ENCODE data around the gene FOXF1. TPM values are rescaled to one million over a fixed set of nuclear protein-coding genes. Genes with fewer than 3 reads are reported as not detected.

The FOXF1 gene
- total and polyA plus RNA-seq, 4 donors: 12.2 to 34.4 (median 19.1) TPM

DNA sequence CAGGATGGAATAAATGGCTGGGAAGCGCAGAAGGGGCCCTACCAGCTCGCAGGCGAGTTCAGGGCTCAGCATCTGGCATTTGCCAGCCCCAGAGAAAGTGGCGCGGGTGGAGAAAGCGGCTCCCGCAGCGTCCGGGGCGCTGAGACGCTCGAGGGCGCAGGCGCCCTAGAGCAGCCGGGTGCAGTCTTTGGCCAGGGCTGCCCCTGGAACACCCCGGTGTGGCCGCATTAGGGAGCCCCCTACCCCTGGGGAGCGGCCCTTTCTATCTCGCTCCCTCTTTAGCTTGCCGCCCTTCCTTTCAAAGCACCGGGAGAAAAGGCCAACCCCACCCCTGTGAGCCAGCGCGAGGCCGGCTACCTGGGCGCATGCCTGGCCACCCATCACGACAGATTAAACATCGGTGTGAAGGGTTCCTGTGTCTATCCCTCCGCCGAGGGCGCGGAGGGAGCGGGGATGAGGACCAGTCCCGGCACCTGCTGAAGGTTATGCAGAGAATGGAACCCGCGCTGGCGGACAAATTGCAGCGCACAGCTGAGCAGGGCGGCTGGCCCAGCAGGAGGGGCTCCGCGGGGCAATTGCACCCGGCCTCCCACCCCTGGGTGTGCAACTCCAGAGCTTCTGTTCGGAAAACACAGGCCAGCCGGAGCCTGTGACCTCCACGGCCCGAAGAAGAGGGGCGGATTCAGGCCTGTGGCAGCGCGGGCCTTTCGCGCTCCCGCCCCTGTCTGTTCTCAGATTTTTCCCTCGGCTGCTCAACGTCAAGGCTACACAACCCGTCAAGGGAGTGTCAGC lies 15.6 kb upstream of the FOXF1 start:
- peaks cover 4 to 77% (median 21%) of the 10 kb centered on the region in 3 donors for H3K27me3 ChIP-seq (ENCODE audit: control insufficient read depth in 3 of 3, insufficient read depth in 3 of 3, low read length in 2 of 3)
- peaks cover 0 to 22% (median 0%) of the 10 kb centered on the region in 5 donors for H3K4me1 ChIP-seq (ENCODE audit: control insufficient read depth in 5 of 5, insufficient read depth in 5 of 5, low read length in 5 of 5)
- ATAC-seq (ENCODE audit: insufficient read depth, low FRiP score) (no peak), DNase-seq (no peak)
- H3K27ac ChIP-seq (ENCODE audit: low read depth in 1 of 2, low read length in 1 of 2): peak overlapping the region in 1 of 2 donors; percentile 89
- TF ChIP-seq, protein P1, sequence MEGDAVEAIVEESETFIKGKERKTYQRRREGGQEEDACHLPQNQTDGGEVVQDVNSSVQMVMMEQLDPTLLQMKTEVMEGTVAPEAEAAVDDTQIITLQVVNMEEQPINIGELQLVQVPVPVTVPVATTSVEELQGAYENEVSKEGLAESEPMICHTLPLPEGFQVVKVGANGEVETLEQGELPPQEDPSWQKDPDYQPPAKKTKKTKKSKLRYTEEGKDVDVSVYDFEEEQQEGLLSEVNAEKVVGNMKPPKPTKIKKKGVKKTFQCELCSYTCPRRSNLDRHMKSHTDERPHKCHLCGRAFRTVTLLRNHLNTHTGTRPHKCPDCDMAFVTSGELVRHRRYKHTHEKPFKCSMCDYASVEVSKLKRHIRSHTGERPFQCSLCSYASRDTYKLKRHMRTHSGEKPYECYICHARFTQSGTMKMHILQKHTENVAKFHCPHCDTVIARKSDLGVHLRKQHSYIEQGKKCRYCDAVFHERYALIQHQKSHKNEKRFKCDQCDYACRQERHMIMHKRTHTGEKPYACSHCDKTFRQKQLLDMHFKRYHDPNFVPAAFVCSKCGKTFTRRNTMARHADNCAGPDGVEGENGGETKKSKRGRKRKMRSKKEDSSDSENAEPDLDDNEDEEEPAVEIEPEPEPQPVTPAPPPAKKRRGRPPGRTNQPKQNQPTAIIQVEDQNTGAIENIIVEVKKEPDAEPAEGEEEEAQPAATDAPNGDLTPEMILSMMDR (IDR thresholded peaks at IDR 0.05; ENCODE audit: control extremely low read depth, extremely low read depth): no peak
- peak overlapping the region; percentile 16 for H3K4me3 ChIP-seq
- peaks cover 0 to 8% (median 3%) of the 10 kb centered on the region in 4 donors for H3K36me3 ChIP-seq (ENCODE audit: control insufficient read depth in 4 of 4, insufficient read depth in 4 of 4, low read length in 4 of 4)
- H3K9me3 ChIP-seq (ENCODE audit: control insufficient read depth in 4 of 4, insufficient read depth in 3 of 4, low read length in 3 of 4): peaks cover 0 to 3% (median 0%) of the 10 kb centered on the region in 4 donors
- H3K9ac ChIP-seq (ENCODE audit: insufficient read depth in 1 of 2, low read length in 2 of 2): no peak overlapping the region
- WGBS, 2 donors: 19 to 23% methylated on average over 49 to 54 of the region's 54 CpGs

DNA sequence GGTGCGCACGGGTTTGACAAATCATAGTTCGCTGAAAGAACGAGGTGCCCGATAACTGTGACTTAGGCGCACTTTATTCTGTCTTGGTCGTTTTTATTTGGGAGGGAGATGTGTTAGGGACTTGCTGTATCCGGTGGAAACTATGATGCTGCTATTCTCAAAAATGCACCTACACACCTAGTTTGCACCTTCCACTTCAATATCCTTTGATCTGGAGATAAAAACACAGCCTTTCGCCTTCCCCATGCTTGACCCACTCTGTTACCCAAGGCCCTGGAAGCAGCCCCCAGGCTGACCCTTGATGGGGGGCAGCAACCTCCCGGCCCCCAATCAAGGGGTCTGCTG lies 15.0 kb upstream of the FOXF1 start:
- Histone ChIP-seq H3K9me3 (ENCODE audit: control insufficient read depth in 4 of 4, insufficient read depth in 3 of 4, low read length in 3 of 4) (no peaks in the 10 kb centered on the region), H3K36me3 (ENCODE audit: control insufficient read depth in 4 of 4, insufficient read depth in 4 of 4, low read length in 4 of 4) (peaks cover 0 to 3% (median 0%) of the 10 kb centered on the region in 4 donors), H3K4me1 (ENCODE audit: control insufficient read depth in 5 of 5, insufficient read depth in 5 of 5, low read length in 5 of 5) (peaks cover 0 to 22% (median 0%) of the 10 kb centered on the region in 5 donors), H3K4me3 (peak overlapping the region; percentile 20), H3K9ac (ENCODE audit: insufficient read depth in 1 of 2, low read length in 2 of 2) (no peak overlapping the region), H3K27me3 (ENCODE audit: control insufficient read depth in 3 of 3, insufficient read depth in 3 of 3, low read length in 2 of 3) (peaks cover 4 to 79% (median 26%) of the 10 kb centered on the region in 3 donors), H3K27ac (ENCODE audit: low read depth in 1 of 2, low read length in 1 of 2) (peak overlapping the region in 1 of 2 donors; percentile 89)
- no peak for DNase-seq
- TF ChIP-seq, protein P1 (IDR thresholded peaks at IDR 0.05; ENCODE audit: control extremely low read depth, extremely low read depth): no peak
- WGBS, 2 donors: 21 to 26% methylated on average over 10 of the region's 10 CpGs
- no peak for ATAC-seq (ENCODE audit: insufficient read depth, low FRiP score)

GRCh38 chr16:86495756-86496261 lies 14.5 kb upstream of the FOXF1 start:
- Histone ChIP-seq H3K4me3 (peak overlapping the region; percentile 24), H3K4me1 (ENCODE audit: control insufficient read depth in 5 of 5, insufficient read depth in 5 of 5, low read length in 5 of 5) (peaks cover 0 to 22% (median 0%) of the 10 kb centered on the region in 5 donors), H3K9ac (ENCODE audit: insufficient read depth in 1 of 2, low read length in 2 of 2) (no peak overlapping the region), H3K27ac (ENCODE audit: low read depth in 1 of 2, low read length in 1 of 2) (peak overlapping the region in 1 of 2 donors; percentile 89), H3K27me3 (ENCODE audit: control insufficient read depth in 3 of 3, insufficient read depth in 3 of 3, low read length in 2 of 3) (peaks cover 4 to 82% (median 27%) of the 10 kb centered on the region in 3 donors), H3K9me3 (ENCODE audit: control insufficient read depth in 4 of 4, insufficient read depth in 3 of 4, low read length in 3 of 4) (no peaks in the 10 kb centered on the region), H3K36me3 (ENCODE audit: control insufficient read depth in 4 of 4, insufficient read depth in 4 of 4, low read length in 4 of 4) (peaks cover 0 to 1% (median 0%) of the 10 kb centered on the region in 4 donors)
- 19 to 24% methylated on average over 16 of the region's 16 CpGs for WGBS, 2 donors
- ATAC-seq (ENCODE audit: insufficient read depth, low FRiP score) (no peak), DNase-seq (no peak)
- TF ChIP-seq, protein P1 (IDR thresholded peaks at IDR 0.05; ENCODE audit: control extremely low read depth, extremely low read depth): no peak

Data from lung (tissue), 12 donors.